ENCODE data around the gene SMAD7.
A peak's percentile ranks its signal among the peaks of the same experiment; 100 is the strongest.

Gene SMAD7

DNA sequence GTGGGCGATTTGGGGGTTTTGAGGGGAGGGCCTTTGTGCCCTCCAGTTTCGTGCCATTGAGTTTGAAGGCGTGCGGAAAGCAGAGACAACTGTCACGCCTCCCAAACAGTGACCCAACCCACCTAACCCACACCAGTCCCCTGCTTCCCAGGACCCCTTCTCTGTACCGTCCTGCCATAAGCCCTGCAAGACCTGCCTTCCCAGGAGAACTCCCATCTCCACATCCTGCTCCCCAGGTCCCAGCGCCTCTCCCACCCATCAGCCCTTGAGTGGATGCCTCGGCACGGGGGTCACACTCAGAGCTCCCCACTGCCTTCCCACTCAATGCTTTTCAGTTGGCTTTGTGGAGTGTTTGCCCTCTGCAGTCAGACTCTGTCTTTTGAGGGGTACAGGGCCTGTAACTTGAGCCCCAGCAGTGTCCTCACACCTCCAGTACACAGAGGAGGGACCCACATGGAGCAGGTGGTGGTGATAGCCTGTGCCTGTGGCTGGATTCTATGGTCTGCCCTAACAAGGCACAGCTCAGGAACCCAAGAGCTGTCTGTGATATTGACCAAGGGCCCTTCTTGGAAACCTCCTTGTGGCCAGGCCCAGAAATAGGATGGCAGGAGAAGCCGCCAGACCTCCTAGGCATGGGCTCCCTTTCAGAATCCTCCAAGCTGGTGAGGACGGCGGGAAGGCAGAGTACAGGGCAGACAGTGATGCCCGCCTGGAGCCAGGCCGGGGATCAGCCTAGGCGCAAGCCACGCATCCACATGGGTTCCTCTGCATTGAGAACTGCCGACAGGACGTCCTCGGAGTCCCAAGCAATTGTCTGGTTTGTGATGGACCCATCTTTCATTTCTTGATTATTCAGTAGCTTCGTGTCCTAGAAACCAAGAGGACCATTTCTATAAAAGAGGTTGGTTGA is 44.4 kb upstream of the SMAD7 start:
- TF ChIP-seq, protein P1, sequence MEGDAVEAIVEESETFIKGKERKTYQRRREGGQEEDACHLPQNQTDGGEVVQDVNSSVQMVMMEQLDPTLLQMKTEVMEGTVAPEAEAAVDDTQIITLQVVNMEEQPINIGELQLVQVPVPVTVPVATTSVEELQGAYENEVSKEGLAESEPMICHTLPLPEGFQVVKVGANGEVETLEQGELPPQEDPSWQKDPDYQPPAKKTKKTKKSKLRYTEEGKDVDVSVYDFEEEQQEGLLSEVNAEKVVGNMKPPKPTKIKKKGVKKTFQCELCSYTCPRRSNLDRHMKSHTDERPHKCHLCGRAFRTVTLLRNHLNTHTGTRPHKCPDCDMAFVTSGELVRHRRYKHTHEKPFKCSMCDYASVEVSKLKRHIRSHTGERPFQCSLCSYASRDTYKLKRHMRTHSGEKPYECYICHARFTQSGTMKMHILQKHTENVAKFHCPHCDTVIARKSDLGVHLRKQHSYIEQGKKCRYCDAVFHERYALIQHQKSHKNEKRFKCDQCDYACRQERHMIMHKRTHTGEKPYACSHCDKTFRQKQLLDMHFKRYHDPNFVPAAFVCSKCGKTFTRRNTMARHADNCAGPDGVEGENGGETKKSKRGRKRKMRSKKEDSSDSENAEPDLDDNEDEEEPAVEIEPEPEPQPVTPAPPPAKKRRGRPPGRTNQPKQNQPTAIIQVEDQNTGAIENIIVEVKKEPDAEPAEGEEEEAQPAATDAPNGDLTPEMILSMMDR (conservative IDR thresholded peaks at IDR 0.05) = no peak
- peak overlapping the region; percentile 93 for H3K27ac ChIP-seq

DNA sequence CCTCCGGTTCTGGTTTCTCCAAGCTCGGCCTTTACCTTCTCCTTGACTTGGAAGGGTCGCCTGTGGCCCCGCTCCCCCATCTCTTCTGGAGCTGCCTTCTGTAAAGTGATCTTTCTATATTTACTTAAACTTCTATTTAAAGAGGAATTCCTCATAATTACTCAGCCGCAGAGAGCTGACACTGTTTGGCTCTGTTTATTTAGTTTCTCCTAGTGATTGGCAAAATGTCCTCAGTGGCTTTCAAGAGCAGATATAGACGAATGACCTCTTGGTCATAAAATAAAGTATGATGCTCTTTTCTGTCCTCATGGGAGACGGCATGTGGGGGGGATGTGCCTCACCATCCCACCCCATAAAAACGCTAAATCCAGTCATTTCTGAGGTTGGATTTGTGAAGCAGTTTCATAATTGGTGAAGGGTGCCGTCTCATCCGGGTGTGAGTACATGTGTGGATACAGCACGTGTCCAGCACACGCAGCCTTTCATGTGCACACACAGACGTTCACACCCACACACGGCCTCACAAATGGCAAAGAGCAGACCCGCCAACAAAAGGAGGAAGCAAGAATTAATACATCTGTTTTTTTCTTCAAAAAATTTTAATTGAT is 43.4 kb upstream of the SMAD7 start:
- TF ChIP-seq, protein P1 (conservative IDR thresholded peaks at IDR 0.05) = no peak
- H3K27ac ChIP-seq = peak overlapping the region; percentile 93

DNA sequence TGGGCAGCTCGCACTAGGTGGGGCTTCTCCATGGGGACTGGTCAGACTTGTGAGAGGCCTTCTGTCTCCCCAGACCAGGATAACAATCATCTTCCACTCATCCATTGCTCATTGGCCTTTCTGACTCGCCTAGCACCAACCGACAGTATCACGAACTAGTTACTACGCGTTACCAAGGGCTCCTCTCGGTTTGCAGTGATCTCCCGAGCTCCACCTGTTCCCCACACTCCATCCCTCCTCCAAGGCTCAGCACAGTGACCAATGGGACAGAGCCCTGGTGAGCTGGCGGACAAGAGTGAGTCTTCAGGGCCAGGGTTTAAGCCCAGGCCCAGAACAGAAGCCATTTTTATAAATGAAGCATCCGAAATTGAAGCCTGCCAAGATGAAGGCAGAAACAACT is 42.8 kb upstream of the SMAD7 start:
- TF ChIP-seq, protein P1 (conservative IDR thresholded peaks at IDR 0.05) = no peak
- peak overlapping the region; percentile 93 for H3K27ac ChIP-seq

DNA sequence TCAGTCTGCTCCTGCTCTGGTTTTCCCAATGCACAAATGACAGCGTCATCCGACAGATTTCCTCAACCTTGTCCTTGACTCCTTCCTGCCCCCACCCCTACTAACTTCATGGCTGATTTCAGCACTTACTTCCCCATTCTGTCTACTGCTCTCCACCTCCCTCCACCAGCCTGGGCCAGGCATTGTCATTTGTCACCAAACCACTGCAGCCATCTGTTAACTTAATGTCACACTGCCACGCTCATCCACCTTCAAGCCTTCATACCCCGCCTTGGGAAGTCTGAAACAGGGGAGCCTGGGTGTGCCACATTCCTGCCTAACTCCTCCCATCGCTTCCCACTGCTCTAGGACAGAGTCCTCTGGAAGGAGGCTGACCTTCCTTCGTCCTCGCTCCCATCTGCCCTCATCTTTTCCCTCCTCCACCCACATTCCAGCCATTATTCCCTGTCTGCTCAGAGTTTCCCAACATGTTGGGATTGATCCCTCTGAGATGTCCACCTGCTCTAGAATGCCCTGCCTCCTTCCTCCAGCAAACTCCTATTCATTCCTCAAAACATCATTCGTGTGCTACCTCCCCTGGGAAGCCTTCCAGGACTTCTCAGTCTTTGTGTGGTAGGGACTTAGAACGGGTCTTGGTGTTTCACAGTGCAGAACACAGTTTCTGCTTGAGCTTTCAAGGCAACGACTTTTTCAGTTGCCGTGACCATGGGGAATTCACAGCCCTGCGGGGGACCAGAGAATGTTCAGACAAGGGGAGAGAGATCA is 42.2 kb upstream of the SMAD7 start:
- peak overlapping the region; percentile 93 for H3K27ac ChIP-seq

DNA sequence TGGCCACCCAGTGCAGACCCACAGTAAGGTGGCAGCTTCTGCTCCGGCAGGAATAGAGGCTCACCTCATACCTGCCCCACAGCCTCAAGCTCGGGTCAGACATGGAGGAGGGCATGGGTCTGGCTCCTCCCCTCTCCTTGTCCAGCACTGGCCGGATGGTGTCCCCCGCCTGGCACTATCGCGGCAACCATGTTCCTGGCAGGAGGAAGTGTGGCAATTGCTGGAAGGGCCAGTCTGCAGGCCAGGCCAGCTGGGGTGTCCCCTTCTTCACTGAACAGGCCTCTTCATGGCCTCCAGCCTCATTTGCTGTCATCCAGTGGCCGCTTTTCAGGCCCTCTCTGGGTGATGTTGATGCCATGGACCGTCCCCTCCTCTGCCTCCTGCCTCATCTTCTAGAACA is 41.4 kb upstream of the SMAD7 start:
- TF ChIP-seq, protein P1 (conservative IDR thresholded peaks at IDR 0.05) = no peak
- no peak overlapping the region for H3K27ac ChIP-seq

More for the DNA sequence above, 42.2 kb upstream of the SMAD7 start:
- TF ChIP-seq, protein P1 (conservative IDR thresholded peaks at IDR 0.05) = no peak

DNA sequence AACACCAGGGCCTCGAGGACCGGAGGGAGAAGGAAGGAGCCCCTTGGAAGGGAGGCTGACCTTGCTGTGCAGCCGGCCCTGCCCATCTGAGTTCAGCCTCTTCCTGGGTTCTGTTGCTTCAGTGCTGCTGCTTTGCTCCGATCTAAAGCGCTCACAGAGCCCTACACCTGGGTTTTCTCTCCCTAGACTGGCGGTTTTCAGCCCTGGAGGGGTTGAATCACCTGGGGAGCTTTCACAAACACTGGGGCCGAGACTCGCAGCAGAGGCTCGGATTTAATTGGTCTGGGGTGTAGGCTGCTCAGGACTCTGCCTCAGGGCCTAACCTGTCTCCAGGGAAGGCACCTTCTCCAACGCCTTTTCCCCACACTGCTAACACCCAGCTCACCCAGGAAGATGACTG is 40.9 kb upstream of the SMAD7 start:
- TF ChIP-seq, protein P1 (conservative IDR thresholded peaks at IDR 0.05) = no peak
- H3K27ac ChIP-seq = no peak overlapping the region

DNA sequence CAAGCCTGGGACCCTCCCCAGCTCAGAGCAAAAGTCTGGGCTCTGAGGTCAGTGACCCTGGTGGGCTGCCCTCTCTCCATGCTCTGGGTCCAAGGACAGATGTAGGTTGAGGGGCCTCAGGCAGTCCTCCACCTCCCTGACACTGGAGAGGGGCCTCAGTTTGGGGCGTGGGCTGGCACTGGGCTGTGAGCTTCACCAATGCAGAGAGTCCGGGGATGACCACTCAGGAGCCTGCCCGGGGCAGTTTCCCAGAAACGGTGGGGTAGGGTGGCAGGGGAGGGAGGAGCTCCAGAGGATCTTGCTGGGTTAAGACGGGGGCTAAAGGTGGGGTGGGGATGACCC is 40.5 kb upstream of the SMAD7 start:
- H3K27ac ChIP-seq = no peak overlapping the region
- TF ChIP-seq, protein P1 (conservative IDR thresholded peaks at IDR 0.05) = no peak

Data from VCaP (cell line).